Ovary (tissue), 3 donors: ENCODE results near the gene CAMTA1.

Experiments used
- CTCF ChIP-seq, 3 donors: fragments of 450-650 bp in 2 of 3; fragments of 200-600 bp in 1 of 3; IDR thresholded peaks; one replicate each; pipeline versions ENCODE4 v1.5.1 to v1.8.0; 2016 to 2022; ENCODE audit warnings: antibody characterized with exemption in 3 of 3, mild to moderate bottlenecking in 1 of 3
- EP300 ChIP-seq: sonication (generic); formaldehyde crosslinking; IDR thresholded peaks from one replicate; pipeline ENCODE4 v1.6.1; 2017; ENCODE audit warnings: antibody characterized with exemption
- donor health status: DM: no; HTN: no; CAD: no.

- TF ChIP-seq CTCF (IDR thresholded peaks at IDR 0.05) (no peak), EP300 (no peak)
These were observed 35.6 kb downstream of the CAMTA1 start for GRCh38 chr1:6820899-6821298.
